DMS 273 (cell line): Measurements from ENCODE around the gene EXOSC7.
A peak's percentile ranks its signal among the peaks of the same experiment; 100 is the strongest.
"Not testable (repeated sequence)": the region's sequence is repeated elsewhere in the genome, so short reads cannot be mapped to it uniquely, and the experiment has no call there.

Source experiments
- DNase-seq: peaks from one replicate; lab custom pipeline; 2025; ENCODE audit not compliant: unreplicated experiment; lab: John Stamatoyannopoulos, UW

EXOSC7 gene

GRCh38 chr3:45053805-45054195 lies 77.8 kb downstream of the EXOSC7 start:
- not testable (repeated sequence) for DNase-seq

- peak; percentile 27 for DNase-seq
Measured at GRCh38 chr3:45054196-45054857, 78.3 kb downstream of the EXOSC7 start.

- DNase-seq = no peak
Measured at GRCh38 chr3:45055032-45055410, 79.0 kb downstream of the EXOSC7 start.

- peak; percentile 51 for DNase-seq
Measured at GRCh38 chr3:45055411-45056143, 79.5 kb downstream of the EXOSC7 start.

GRCh38 chr3:45056608-45057301 lies 80.7 kb downstream of the EXOSC7 start:
- no peak for DNase-seq

GRCh38 chr3:45057557-45057956 lies 81.5 kb downstream of the EXOSC7 start:
- no peak for DNase-seq

GRCh38 chr3:45059132-45059531 lies 83.1 kb downstream of the EXOSC7 start:
- DNase-seq = no peak

- DNase-seq = no peak
Measured at GRCh38 chr3:45060165-45060892, 84.3 kb downstream of the EXOSC7 start.
